MCF 10A (cell line): ENCODE results near the gene TIE1. TPM values are rescaled to one million over a fixed set of nuclear protein-coding genes. Genes with fewer than 3 reads are reported as not detected.
A peak's percentile ranks its signal among the peaks of the same experiment; 100 is the strongest.

Source experiments
- BruUV-seq: library from RNA; stranded (reverse); fragments of 400-500 nt; replicated peaks from 2 replicates; lab custom pipeline; 2021; lab: Mats Ljungman, UMichigan
- CTCF ChIA-PET: fragments of 300-600 bp; sonication (Branson Sonifier 250); formaldehyde crosslinking; extraction: SDS; loops from one replicate; lab custom pipeline; 2021; ENCODE audit warnings: antibody characterized with exemption, inconsistent platforms; lab: Yijun Ruan, JAX
- POLR2A ChIA-PET: fragments of 300-600, 350-650 bp; sonication (Branson Sonifier 250); formaldehyde crosslinking; extraction: SDS; loops from one replicate; lab custom pipeline; 2020; ENCODE audit warnings: antibody characterized with exemption, inconsistent platforms; lab: Yijun Ruan, JAX
- DNase-seq: peaks from one replicate; pipeline ENCODE4 v3.0.0-alpha.2; 2018; ENCODE audit not compliant: unreplicated experiment
- H3K27ac Mint-ChIP-seq: one replicate; pipeline ENCODE4 v1.8.0; 2022; ENCODE audit warnings: mild to moderate bottlenecking, low read depth, mixed read lengths; ENCODE audit not compliant: unreplicated experiment
- H3K27me3 Mint-ChIP-seq: one replicate; pipeline ENCODE4 v1.8.0; 2022; ENCODE audit warnings: mixed read lengths; ENCODE audit not compliant: insufficient read depth, unreplicated experiment
- H3K36me3 Mint-ChIP-seq: one replicate; pipeline ENCODE4 v1.8.0; 2022; ENCODE audit warnings: mild to moderate bottlenecking, moderate library complexity, mixed read lengths; ENCODE audit not compliant: insufficient read depth, unreplicated experiment
- H3K4me1 Mint-ChIP-seq: one replicate; pipeline ENCODE4 v1.8.0; 2022; ENCODE audit warnings: mixed read lengths; ENCODE audit not compliant: insufficient read depth, unreplicated experiment
- H3K4me3 Mint-ChIP-seq: one replicate; pipeline ENCODE4 v1.8.0; 2022; ENCODE audit warnings: mild to moderate bottlenecking, moderate library complexity, mixed read lengths; ENCODE audit not compliant: unreplicated experiment
- H3K9me3 Mint-ChIP-seq: one replicate; pipeline ENCODE4 v1.8.0; 2022; ENCODE audit warnings: mixed read lengths; ENCODE audit not compliant: unreplicated experiment
- intact Hi-C: fragments of 100-400 bp; cut with micrococcal nuclease; formaldehyde crosslinking; loops from 2 replicates; pipeline ENCODE4 v1.14.1; 2022
- total RNA-seq: library from RNA; stranded (reverse); gene quantifications from 2 replicates; pipeline ENCODE4 v1.2.3, GENCODE V29; 2022
- TF ChIP-seq, protein P1 (sequence below): fragments of 200-600 bp; IDR thresholded peaks from one replicate; pipeline ENCODE4 v1.8.0; 2022; ENCODE audit warnings: antibody characterized with exemption, mild to moderate bottlenecking; ENCODE audit not compliant: unreplicated experiment

Gene TIE1
- total RNA-seq, 1 experiment from 2014 or later = not detected

DNA sequence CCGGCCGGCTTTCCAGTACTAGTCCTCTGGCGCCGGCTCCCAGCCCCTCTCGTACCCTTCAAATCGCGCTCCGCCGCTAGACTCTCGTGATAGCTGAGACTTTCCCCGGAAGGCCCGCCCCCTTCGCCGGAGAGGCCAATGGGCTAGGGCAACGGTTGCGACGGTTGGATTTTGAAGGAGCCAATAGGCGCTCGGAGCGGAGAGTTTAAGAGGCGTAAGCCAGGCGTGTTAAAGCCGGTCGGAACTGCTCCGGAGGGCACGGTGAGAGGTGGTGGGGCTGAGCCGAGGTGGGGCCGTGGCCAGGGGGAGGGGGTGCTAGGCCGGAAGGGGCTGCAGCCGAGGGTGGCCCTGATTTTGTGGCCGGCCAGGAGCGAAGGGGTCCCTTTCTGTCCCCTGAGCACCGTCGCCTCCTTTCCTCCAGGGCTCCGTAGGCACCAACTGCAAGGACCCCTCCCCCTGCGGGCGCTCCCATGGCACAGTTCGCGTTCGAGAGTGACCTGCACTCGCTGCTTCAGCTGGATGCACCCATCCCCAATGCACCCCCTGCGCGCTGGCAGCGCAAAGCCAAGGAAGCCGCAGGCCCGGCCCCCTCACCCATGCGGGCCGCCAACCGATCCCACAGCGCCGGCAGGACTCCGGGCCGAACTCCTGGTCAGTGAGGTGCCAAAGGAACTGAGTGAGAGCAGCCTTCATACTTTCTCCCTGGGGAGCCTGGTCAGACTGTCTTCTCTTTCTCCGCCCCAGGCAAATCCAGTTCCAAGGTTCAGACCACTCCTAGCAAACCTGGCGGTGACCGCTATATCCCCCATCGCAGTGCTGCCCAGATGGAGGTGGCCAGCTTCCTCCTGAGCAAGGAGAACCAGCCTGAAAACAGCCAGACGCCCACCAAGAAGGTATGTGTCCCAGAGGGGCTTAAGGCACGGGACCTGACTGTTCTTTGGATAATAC lies 58.2 kb downstream of the TIE1 start, which contains the start of gene CDC20:
CDC20 (plus strand) TSS at position 236 of the 948 bp plus-strand sequence; CDS start at position 471, 235 bp downstream.
- Mint-ChIP-seq H3K4me1 (peaks cover 31% of the 10 kb centered on the region), H3K27me3 (no peaks in the 10 kb centered on the region), H3K27ac (peak within 1 kb of the TSS; percentile 70), H3K36me3 (peaks cover 27% of the 10 kb centered on the region), H3K9me3 (no peaks in the 10 kb centered on the region), H3K4me3 (peak within 1 kb of the TSS; percentile 84)
- CTCF ChIA-PET = interaction anchor here (0.9 to 2.3 kb wide), 5 partner anchors 7 to 132 kb away, joined by 3 to 8 read pairs (median 5); partner anchors contain the start of gene C1orf210
- TF ChIP-seq, protein P1, sequence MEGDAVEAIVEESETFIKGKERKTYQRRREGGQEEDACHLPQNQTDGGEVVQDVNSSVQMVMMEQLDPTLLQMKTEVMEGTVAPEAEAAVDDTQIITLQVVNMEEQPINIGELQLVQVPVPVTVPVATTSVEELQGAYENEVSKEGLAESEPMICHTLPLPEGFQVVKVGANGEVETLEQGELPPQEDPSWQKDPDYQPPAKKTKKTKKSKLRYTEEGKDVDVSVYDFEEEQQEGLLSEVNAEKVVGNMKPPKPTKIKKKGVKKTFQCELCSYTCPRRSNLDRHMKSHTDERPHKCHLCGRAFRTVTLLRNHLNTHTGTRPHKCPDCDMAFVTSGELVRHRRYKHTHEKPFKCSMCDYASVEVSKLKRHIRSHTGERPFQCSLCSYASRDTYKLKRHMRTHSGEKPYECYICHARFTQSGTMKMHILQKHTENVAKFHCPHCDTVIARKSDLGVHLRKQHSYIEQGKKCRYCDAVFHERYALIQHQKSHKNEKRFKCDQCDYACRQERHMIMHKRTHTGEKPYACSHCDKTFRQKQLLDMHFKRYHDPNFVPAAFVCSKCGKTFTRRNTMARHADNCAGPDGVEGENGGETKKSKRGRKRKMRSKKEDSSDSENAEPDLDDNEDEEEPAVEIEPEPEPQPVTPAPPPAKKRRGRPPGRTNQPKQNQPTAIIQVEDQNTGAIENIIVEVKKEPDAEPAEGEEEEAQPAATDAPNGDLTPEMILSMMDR = no peak
- DNase-seq = peak; percentile 99
- BruUV-seq = TSS peak; percentile 69
- intact Hi-C loops = loop anchor here (1.0 kb wide), 1 partner anchor 121 kb away; no protein-coding TSS in a partner anchor
- POLR2A ChIA-PET = interaction anchor here (0.5 to 2.7 kb wide), 17 partner anchors 9 to 556 kb away, joined by 3 to 41 read pairs (median 5); partner anchors contain the start of genes C1orf210, ELOVL1, MED8 and SZT2

- Mint-ChIP-seq H3K27ac (no peak overlapping the region), H3K4me1 (peaks cover 34% of the 10 kb centered on the region), H3K36me3 (peaks cover 30% of the 10 kb centered on the region), H3K9me3 (no peaks in the 10 kb centered on the region), H3K27me3 (no peaks in the 10 kb centered on the region), H3K4me3 (peak overlapping the region; percentile 84)
- peak; percentile 10 for DNase-seq
- ChIA-PET CTCF (interaction anchor here (0.8 to 2.3 kb wide), 2 partner anchors 9 to 78 kb away, joined by 3 to 8 read pairs; no protein-coding TSS in a partner anchor), POLR2A (interaction anchor here (0.7 to 2.7 kb wide), 3 partner anchors 30 to 153 kb away, joined by 4 to 34 read pairs (median 7); partner anchors contain the start of genes MED8 and SZT2)
- intact Hi-C loops = no loop called here
- BruUV-seq = no TSS peak
- TF ChIP-seq, protein P1 = no peak
Measured at GRCh38 chr1:43359696-43360095, 58.9 kb downstream of the TIE1 start.

DNA sequence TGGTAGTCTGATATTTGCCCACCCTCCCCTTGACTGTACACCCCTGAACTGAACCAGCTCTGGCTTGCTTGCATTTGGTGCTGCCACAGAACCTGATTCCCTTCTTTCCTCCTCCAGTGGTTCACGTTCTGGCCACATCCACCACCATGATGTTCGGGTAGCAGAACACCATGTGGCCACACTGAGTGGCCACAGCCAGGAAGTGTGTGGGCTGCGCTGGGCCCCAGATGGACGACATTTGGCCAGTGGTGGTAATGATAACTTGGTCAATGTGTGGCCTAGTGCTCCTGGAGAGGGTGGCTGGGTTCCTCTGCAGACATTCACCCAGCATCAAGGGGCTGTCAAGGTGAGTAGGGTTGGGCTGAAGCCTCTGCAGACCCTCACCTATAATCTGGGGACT lies 59.8 kb downstream of the TIE1 start:
- DNase-seq = no peak
- TF ChIP-seq, protein P1 = no peak
- POLR2A ChIA-PET = interaction anchor here (0.7 to 1.1 kb wide), 2 partner anchors 94 to 129 kb away, joined by 3 to 4 read pairs; no protein-coding TSS in a partner anchor
- H3K27me3 Mint-ChIP-seq = no peaks in the 10 kb centered on the region
- H3K36me3 Mint-ChIP-seq = peaks cover 30% of the 10 kb centered on the region
- BruUV-seq = no TSS peak
- CTCF ChIA-PET = interaction anchor here (0.8 kb wide), 1 partner anchor 78 kb away, joined by 3 read pairs; no protein-coding TSS in a partner anchor
- H3K4me1 Mint-ChIP-seq = peaks cover 41% of the 10 kb centered on the region
- H3K27ac Mint-ChIP-seq = no peak overlapping the region
- intact Hi-C loops = no loop called here
- peak overlapping the region; percentile 84 for H3K4me3 Mint-ChIP-seq
- H3K9me3 Mint-ChIP-seq = no peaks in the 10 kb centered on the region
